ENCODE data around the gene CUX1.
"Not testable (repeated sequence)": the region's sequence is repeated elsewhere in the genome, so short reads cannot be mapped to it uniquely, and the experiment has no call there.

CUX1 gene

DNA sequence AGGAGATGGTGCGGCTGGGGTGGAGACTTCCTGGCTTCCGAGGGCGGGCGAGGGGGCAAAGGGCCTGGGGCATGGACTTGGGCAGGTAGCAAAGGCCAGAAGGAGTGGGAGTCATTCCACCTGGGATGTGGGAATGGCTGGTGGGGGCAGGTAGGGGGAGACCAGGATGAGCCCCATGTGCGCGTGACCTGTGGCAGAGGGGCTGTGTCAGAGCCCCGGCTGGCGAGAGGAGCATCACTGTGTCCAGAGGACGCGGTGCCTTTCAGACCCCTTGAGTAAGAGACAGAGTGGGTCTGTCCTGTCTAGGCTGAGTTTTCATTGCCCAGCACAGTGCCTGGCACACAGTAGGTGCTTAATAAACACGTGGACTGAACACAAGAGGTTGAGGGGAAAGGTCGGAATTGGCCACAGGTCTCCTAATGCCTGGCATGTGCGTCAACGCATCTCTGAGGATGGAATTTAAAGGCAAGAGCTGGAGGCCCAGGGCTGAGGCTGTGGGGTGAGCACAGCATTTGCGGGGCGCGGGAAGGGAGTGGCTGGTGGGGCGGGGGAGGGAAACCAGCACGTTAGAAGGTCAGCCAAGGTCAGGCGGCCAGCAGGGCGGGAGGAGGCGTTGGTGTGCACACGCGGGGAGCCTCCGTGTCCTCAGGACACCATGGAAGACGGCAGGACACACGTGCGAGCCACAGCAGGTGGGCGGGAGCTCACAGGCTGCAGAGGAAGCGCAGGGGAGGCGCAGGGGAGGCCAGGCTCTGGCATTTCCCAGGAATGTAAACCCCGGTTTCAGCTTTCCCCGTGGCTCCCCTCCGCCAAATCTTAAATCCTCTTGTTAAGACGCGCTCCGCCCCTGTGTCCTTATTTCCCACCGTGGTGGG, 51.8 kb downstream of the CUX1 start:
- DNase-seq (ENCODE audit: low read depth), result no peak

DNA sequence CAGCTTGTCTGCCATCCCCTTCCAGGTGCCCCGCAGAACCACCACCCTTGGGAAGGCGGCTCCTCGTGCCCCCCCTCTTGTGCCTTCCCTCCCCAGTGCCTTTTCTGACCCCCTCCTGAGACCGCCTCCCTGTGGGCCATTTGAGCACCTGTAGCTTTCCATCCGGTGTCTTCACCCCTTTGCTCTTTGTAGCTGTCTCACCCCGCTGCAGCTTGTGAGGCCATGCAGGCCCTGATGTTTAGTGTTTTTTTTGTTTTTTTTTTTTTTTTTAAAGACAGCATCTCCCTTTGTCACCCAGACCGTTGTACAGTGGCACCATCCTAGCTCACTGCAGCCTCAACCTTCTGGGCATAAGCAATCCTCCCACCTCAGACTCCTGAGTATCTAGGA, 52.5 kb downstream of the CUX1 start:
- DNase-seq (ENCODE audit: low read depth), result no peak

DNA sequence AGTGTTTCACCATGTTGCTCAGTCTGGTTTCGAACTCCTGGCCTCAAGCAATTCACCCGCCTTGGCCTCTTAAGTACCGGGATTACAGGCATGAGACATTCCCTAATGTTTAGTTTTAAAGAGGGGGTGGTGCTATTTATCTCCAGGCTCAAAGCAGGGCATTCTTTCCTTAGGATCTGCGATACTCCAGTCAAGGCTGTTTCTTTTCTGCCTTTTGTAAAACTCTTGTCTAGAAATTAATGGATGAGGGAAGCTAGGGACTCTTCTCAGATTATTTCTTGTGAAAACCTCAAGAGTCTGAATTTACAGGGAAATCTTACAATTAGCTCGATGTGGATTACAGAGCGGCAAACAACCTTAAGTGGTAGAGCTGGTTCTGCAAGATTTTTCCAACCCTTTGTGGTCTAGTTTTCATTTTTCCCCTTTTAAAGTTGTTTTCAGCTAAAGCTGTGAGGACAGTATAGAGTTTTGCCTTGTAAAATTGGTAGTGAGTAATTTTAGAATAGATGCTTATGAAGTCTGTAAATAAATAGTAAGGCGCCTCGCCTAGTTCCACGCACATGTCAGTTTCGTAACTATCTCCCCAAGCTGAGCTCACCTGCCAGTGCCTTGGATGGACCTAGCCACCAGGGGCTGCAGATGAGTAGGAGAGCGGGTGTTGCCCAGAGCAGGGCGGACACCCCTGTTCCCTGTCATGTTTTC, 53.1 kb downstream of the CUX1 start:
- DNase-seq (ENCODE audit: low read depth), result peak; percentile 43

DNA sequence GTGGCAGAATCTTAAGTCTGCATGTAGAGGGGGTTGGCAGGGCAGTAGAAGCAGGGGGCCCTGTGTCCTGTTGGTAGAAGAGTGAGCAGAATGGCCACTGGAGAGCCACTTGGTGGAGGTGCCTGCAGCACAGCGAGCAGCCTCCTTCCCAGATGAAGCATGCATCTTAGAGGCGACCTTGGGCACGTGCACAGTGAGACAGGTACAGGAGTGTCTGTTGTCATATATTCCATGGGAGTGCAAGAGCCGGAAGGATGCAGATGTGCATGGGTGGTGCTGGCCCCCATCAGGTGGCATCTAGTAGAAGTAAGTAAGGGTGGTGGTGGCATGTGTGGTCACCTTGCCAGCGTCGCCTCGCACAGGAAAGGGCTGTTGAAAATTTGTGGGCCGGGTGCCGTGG, 53.9 kb downstream of the CUX1 start:
- no peak for DNase-seq (ENCODE audit: low read depth)

DNA sequence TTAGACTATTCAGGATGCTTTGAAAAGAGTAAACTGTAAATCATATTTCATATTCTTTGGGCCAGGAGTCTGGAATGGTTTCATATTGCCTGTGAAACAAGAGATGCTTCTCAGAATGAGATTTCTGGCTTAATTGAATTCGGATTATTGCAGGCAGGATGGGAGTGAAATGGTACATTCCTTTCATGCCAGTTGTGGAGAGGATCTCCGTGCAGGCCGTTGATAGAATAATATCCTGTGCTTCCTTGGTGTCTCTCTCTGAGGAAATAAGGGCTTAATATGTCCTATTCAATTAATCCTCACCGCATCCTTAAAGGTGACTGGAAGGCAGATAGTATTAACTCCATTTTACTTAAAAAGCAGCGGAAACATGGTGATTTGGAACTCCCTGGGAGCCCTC, 56.6 kb downstream of the CUX1 start:
- DNase-seq (ENCODE audit: low read depth), result peak; percentile 58

DNA sequence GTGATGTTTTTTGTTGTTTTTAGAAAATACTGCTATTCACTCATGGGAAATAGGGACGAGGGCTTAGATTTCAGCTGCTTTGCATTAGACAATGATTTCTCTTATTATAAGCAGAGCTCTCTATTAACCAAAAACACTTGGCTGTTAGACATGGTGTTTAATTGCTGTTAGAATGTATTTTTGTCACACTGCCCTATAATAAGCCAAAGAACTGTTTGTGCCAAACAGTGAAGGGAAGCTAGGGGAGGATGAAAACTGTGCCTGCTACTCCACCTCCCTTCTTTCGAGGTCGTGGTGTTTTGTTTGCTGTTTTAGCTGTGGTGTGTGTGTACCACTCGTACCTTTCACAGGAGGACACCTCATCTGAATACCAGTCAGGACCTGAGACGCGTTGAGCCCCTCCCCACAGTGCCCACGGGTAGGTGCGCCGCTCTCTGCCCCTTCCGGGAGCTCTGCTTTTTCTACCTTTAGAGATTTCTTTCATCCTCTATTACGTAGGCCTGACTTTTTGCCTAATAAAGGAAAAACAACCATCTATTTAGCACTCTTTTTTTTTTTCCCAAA, 57.9 kb downstream of the CUX1 start:
- DNase-seq (ENCODE audit: low read depth), result no peak

DNA sequence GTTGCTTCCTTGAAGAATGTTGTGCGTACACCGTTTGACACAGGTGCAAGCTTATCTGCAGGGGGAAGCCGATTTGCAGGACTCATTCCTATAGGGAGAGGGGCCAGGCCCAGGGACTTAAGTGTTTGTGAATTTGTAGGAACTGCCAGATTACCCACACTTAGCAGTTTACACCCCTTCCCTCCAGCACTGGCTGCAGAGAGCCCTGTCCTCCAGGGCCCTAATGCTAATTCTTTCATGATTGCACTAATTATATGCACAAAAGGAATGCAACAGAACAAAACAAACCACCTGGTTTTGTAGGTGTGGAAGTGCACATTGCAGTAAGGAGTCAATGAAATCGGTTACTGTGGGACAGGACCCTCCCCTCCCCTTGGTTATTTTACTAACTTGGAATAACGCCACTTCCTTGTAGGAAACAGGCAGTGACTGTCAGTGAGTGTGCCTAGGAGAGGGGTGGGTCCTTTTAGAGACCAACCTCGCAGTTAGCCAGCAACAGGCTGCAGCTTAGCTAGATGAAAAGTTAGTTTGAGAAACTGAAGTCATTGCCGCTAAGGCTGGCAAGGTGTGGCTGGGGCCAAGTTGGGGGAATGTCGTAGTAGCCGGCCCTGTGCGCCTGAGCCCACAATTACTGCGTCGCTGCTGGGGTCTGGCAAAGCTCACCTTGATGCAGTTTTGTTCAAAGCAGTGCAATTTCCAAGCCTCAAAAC, 60.6 kb downstream of the CUX1 start:
- no peak for DNase-seq (ENCODE audit: low read depth)

DNA sequence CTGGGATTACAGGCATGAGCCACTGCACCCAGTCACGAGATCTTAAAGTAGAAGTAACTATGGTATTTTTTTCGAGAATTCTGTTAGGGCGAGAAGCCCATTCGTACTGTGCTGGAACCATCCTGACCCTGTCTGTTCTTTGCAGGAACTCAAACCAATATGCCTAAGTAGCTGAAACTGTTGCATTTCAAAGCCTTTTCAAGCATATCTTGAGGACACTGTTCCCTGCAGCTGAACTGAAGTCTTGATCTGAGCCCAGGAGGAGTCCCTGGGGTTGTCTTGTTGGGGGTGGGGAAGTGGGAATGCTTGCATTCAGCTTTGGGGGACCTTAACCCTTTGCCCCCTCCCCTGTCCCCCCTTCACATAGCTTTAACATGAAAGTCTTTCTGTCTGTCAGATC, 61.5 kb downstream of the CUX1 start:
- no peak for DNase-seq (ENCODE audit: low read depth)

DNA sequence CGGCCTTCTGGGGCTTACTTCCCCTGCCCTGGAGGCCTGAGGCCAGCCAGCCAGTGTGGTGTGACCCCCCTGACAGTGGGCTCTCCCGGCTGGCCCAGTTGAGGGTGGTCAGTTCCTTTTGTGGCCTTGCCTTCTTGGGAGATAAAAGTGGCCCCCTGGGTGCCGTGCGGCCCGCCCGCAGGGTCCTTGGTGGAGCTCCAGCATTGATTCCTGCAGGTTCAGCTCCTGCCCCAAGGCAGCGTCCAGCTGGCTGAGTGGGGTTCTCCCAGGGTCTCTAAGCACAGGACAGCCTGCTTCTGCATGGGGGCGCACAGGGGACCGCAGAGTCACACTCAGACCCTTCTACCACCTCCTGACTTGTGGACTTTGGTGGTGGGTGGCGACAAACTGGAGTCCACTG, 62.1 kb downstream of the CUX1 start:
- no peak for DNase-seq (ENCODE audit: low read depth)

DNA sequence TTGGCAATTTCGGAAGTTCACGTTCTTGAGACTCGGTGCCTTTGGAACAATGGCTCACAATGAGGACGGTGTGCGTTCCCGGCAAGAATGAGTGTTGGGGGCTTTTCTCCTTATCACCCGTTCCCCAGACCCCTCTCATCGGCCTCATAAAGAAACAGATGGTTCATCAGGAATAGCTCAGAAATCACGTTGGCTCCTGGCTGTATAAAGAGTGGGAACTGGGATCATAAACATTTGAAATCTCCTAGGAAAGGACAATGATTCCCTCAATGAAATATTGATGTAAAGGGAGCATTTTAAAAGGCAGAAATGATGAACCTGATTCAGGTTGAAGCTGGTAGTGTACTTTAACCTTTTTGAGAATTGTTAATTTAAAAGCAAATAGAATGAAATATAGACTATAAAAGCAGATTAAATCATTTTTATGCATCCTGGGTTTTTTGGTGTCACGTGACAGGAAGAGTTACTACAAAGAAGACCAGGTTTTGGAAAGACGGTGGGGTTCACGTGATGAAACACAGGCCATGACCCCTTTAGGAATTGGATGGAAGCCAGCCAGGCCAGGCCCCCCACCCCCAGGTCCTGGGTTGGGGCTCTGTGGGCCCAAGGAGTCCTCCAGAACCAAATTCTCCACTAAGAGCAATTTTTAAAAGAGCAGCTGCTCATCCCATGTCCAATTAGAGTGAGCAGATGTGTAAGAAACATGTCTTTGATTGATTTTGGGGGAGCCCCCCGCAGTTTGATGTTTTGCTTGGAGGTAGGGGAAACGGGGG, 63.0 kb downstream of the CUX1 start:
- no peak for DNase-seq (ENCODE audit: low read depth)

DNA sequence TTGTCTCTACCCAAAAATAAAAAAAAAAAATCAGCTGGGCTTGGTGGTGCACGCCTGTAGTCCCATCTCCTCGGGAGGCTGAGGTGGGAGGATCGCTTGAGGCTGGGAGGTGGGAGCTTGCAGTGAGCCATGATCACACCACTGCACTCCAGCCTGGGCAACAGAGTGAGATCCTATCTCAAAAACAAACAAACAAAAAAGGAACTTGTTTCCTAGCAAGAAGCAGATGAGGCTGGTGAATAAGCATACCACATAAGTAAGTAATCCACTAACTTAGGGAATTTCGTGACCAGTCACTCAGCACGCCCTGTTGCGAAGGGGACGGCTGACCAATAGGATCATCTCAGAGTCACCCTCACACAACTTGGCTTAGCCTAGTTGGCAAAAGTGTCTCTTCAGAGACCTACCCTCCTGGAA, 64.6 kb downstream of the CUX1 start:
- DNase-seq (ENCODE audit: low read depth), result peak; percentile 98

DNA sequence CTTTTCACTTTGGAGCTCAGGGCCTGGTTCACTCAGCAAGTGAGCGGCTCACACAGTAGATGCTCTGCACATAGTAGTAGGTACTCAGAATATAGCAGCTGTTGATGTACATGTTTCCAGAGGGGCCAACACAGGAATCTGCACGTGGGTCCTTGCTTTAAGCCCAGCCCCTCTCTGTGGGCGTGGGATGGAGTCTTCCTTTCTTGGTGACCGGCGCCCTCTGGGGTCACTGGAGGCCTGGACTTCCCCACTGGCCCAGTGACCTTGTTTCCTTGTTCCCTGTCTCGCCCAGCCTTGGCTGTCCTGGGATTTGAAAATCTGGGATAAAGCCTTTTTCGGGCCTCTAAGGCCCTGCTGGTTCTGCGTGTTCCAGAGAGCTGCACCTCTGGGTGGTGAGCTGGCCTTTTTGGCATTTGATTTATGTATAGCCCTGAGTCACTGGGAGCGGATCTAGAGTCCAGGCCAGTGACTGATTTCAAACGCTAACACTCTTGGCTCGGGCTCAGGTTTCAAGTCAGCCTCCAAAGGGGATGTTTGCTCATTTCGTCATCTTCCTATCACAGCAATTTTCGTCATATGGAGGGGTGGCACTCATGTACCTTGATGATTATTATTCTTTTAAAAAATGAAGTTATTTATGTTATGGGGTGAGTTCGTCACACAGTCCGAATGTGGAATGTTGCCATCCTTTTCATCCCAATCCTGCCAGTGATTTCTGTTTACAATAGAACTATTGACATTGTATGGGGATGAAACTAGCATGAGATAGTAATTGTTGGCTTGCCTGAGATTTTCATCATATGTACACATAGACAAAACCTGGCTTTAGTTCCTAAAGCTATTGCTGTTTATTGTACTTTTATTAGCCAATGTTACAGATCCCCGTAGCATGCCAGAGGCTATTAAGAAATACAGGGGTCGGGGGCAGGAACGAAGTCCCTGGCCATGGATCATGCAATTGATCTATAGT, 65.5 kb downstream of the CUX1 start:
- peak; percentile 100 for DNase-seq (ENCODE audit: low read depth)

DNA sequence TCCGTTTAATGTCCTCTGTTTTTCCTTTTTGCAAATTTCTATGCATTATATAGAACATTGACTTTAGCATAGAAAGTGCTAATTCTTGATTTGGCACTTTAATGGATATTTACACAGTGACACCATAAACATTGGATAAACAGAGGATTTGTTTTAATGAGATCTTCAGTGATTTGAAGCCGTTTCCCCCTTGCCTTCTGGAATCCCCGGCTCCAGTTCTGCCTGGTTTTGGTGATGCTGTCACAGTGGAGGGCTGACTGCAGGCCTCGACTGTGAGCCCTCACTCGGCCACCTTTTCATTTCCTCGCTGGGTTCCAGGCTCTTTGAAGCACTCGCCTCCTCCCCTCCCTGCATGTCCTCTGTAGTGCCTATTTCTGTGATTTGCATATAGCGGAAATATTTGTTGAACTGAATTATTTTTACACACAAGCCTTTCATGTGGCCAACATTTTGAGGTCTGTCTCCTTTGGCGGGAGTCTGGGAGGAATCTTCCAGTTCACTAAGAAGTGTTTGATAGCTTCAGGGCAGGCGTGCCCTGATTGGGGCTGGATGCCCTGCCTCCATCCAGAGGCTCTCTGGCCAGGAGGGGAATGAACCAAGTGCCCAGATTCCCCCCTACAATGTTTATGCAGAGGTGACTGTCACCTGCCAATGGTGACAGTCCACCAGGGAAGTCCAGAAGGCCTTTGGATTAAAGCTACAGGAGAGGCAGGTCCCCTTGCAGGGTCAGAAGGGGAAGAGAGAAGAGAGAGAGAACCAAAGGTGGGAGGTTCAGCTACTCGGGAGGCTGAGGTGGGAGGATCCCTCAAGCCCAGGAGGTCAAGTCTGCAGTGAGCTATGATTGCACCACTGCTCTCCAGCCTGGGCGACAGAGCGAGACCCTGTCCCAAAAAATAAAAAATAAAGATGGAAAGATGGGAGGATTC, 67.5 kb downstream of the CUX1 start:
- DNase-seq (ENCODE audit: low read depth), result no peak

DNA sequence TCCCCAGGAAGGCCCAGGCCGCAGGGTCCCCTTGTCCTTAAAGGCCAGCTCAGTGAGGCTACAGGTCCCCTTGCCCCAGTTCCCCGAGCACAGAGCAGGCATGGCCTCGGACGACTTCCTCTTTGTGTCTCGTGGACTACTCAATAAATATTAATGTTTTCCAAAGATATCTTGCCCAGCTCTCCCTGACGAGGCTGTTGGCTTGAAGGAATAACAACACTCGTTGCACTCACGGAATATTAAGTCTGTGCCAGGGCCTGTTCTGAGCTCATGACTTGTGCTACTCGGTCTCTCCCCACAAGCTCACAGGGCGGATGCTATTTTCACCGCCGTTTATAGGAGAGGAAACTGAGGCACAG, 68.2 kb downstream of the CUX1 start:
- DNase-seq (ENCODE audit: low read depth), result no peak

DNA sequence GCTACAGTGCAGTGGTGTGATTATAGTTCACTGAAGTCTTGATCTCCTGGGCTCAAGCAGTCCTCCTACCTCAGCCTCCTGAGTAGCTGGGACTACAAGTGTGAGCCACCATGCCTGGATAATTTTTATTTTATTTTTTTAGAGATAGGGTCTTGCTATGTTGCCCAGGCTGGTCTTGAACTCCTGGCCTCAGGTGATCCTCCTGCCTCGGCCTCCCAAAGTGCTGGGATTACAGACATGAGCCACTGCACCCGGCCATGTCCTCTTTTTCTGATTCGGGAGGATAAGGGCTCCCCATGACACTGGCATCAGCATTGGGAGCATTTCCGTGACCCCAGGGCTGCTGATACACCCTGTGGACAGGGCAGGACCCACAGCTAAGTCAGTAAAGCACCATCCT, 69.9 kb downstream of the CUX1 start:
- DNase-seq (ENCODE audit: low read depth), result not testable (repeated sequence)

DNA sequence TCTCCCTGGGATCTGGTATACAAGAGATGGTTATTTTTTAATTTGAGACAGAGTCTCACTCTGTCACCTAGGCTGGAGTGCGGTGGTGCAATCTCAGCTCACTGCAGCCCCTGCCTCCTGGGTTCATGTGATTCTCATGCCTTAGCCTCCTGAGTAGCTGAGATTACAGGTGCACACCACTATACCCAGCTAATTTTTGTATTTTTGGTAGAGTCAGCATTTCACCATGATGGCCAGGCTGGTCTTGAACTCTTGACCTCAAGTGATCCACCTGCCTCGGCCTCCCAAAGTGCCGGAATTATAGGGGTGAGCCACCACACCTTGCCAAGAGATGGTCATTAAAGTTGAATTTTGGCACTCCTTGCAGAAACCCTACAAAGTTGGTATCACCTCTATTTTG, 71.1 kb downstream of the CUX1 start:
- DNase-seq (ENCODE audit: low read depth), result not testable (repeated sequence)

DNA sequence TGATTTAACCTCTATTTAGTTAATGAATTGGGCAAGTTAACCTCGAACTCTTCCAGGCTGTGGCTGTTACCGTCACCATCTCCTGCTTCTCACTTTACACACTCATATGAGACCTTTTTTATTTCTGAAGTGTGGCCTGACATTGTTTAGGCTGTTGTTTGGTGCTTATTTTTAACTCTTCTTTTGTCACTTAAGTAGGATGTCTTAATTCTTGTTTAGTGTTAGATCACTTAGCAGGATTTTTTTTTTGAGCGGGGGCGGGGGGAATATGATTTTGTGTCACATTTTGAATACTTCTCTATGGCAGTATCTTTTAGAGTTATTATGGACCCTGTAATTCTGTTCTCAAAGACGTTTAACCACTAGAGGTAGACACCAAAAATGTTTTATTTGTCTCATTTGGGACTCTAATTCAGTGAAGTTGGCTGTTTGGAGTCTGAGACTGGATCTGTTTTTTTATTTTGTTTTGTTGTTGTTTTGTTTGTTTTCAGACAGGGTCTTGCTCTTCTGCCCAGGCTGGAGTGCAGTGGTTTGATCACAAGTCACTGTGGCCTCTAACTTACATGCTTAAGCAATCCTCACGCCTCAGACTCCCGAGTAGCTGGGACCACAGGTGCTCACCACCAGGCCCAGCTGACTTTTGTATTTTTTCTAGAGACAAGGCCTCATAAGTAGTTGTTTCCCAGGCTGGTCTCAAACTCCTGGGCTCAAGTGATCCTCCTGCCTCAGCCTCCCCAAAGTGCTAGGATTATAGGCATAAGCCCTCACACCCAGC, 73.5 kb downstream of the CUX1 start:
- no peak for DNase-seq (ENCODE audit: low read depth)

DNA sequence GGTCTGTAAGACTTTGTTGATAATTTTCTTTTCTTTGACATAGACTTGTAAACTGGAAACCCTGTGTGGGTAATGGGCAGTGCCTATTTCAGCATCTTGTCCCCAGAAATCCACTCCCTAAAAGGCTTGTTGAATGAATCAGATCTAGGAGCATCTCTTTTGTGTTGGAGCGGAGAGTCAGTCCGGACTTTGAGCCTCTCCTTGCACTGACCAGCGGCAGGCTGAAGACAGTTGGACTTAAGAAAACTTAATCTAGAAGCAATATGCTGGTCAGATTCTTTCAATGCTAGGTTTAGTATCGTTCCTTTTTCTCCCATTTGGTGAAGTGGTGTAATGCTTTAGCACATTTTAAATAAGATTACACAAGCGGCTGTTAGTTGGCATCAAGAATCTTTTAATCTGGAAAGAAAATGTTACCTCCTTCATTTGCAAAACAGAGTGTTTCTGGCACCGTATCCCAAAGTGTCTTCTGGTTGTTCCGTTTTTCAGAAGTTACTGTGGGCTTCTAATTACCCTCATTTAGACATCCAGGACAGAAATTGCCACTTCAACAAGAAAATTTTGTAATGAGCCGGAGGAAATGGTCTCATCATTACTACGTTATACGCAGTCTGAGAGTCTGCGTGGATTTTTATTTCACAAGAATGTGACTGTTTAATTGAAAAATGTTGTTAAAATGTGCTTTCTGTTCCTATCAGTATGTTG, 74.7 kb downstream of the CUX1 start:
- no peak for DNase-seq (ENCODE audit: low read depth)

All from iris pigment epithelial cell (primary cell).